ENCODE data around the gene TEN1.

Gene TEN1

GRCh38 chr17:75987041-75987440 is 8.0 kb downstream of the TEN1 start:
- peak in 1 of 2 experiments; percentile 42 for DNase-seq
- TF ChIP-seq GATA1 (IDR thresholded peaks at IDR 0.05; ENCODE audit: low read depth, low read length): no peak
- no peak for TF ChIP-seq POLR2A (IDR thresholded peaks at IDR 0.05; ENCODE audit: low read length)

- DNase-seq: no peak
- TF ChIP-seq POLR2A (IDR thresholded peaks at IDR 0.05; ENCODE audit: low read length) (no peak), GATA1 (IDR thresholded peaks at IDR 0.05; ENCODE audit: low read depth, low read length) (no peak)
Observed at GRCh38 chr17:75991396-75991795, 12.4 kb downstream of the TEN1 start.

DNA sequence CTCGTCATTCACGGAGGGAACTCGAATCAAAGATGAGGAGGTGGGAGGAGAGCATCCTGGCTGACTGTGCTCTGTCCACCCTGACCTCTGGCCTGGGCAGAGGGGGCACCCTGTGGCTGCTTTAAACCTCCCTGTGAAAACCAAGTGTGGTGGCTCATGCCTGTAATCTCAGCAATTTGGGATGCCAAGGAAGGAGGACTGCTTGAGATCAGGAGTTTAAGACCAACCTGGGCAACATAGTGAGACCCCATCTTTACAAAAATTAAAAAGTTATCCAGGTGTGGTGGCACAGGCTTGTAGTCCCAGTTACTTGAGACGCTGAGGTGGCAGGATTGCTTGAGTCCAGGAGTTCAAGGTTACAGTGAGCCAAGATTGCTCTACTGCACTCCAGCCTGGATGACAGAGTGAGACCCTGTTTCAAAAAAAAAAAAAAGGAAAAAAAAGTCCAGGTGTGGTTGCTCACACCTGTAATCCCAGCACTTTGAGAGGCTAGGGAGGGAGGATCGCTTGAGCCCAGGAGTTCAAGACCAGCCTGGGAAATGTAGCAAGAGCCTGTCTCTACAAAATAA is 15.8 kb downstream of the TEN1 start:
- TF ChIP-seq GATA1 (IDR thresholded peaks at IDR 0.05; ENCODE audit: low read depth, low read length) (no peak), POLR2A (IDR thresholded peaks at IDR 0.05; ENCODE audit: low read length) (no peak)
- DNase-seq: no peak

GRCh38 chr17:75995385-75995925 is 16.4 kb downstream of the TEN1 start:
- TF ChIP-seq POLR2A (IDR thresholded peaks at IDR 0.05; ENCODE audit: low read length): no peak
- TF ChIP-seq GATA1 (IDR thresholded peaks at IDR 0.05; ENCODE audit: low read depth, low read length): no peak
- DNase-seq: no peak

GRCh38 chr17:75996665-75997590 is 17.9 kb downstream of the TEN1 start:
- DNase-seq: no peak
- TF ChIP-seq POLR2A (IDR thresholded peaks at IDR 0.05; ENCODE audit: low read length) (no peak), GATA1 (IDR thresholded peaks at IDR 0.05; ENCODE audit: low read depth, low read length) (no peak)

DNA sequence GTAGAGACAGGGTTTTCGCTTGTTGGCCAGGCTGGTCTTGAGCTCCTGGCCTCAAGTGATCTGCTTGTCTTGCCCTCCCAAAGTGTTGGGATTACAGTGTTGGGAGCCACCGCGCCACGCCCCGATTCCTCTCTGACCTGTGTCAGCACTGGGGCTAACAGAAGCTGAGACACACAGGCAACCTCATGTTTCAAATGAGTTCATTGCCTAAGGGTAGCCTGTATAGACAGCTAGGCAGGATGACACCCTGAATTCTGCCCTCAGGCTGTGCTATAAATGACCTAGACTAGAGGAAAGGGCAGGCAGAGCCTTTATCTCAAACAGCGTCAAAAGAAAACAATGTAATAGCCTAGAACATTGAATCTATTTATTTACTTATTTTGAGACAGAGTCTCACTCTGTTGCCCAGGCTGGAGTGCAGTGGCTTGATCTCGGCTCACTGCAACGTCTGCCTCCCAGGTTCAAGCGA is 19.3 kb downstream of the TEN1 start:
- DNase-seq: no peak
- no peak for TF ChIP-seq POLR2A (IDR thresholded peaks at IDR 0.05; ENCODE audit: low read length)
- no peak for TF ChIP-seq GATA1 (IDR thresholded peaks at IDR 0.05; ENCODE audit: low read depth, low read length)

DNA sequence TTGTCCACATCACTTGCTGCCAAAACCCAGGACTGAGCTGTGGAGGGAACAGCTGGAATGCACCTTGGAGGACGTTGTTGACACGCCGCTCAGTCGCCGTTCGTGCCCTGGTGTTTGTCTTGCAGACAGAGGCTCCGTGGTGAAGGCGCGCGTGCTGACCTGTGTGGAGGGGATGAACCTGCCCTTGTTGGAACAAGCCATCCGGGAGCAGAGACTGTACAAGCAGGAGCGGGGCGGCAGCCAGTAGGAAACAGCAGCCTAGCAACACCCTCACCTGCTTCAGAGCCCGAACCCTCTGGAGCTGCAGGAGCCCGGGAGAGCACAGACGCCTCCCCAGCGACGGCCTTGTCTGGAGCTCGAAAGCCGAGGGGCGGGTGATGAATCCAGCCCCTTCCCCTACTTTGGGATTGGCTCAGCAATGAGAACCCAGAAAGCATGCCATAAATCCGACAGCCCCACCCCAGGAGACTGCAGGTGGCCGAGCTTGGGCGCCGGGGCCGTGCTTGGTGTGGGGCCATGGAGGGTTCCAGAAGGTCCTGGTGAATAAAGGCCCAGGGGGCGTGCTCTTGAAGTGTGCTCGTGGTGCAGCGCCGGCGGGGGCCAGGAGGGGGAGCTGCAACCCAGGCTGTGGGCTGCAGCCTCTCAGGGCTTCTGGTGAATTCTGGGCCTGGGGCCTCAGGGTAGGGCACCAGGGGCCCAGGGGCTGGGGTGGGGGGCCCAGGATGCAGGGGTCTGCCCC is 21.1 kb downstream of the TEN1 start:
- DNase-seq: peak; percentile 71 to 82
- TF ChIP-seq GATA1 (IDR thresholded peaks at IDR 0.05; ENCODE audit: low read depth, low read length) (no peak), POLR2A (IDR thresholded peaks at IDR 0.05; ENCODE audit: low read length) (no peak)

DNA sequence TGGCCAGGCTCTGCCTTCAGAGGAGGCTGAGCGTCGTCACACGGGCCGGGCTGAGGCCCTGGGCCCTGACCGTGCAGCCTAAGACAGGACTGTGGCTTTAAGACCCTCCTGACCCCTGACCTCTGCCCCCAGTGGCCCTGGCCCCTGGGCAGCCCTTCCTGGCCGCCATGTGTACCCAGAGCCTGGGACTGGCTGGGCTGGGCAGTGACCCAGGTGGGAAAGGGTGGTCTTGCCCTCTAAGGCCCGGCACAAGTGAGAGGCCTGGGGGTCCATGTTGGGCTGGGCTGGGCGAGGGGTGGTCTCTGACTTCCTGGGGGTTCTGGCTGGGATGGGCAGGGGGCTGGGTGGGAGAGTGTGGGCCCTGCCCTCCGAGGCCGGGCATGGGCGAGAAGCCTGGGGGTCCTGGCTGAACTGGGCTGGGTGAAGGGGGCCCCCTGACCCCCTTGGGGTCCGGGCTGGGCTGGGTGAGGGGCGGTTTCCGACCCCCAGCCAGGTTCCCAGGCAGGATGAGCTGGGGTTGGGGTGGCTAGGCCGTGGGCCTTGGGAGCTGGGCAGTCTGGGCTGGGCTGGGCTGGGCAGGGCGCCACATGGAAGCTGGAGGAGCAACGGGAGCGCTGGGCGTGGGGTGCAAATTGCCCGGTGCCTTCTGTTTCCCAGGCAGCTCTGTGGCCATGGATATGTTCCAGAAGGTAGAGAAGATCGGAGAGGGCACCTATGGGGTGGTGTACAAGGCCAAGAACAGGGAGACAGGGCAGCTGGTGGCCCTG is 21.9 kb downstream of the TEN1 start, which contains the start of gene CDK3:
Gene CDK3 (plus strand): TSS at position 101 of the 767 bp plus-strand sequence. CDS start 571 bp downstream, at position 672.
- no peak for DNase-seq
- TF ChIP-seq POLR2A (IDR thresholded peaks at IDR 0.05; ENCODE audit: low read length): no peak

- TF ChIP-seq POLR2A (IDR thresholded peaks at IDR 0.05; ENCODE audit: low read length) (no peak), GATA1 (IDR thresholded peaks at IDR 0.05; ENCODE audit: low read depth, low read length) (no peak)
- DNase-seq: no peak
Observed at GRCh38 chr17:76002100-76002499, 23.1 kb downstream of the TEN1 start.

- DNase-seq: no peak
Observed at GRCh38 chr17:76003915-76004314, 24.9 kb downstream of the TEN1 start.

DNA sequence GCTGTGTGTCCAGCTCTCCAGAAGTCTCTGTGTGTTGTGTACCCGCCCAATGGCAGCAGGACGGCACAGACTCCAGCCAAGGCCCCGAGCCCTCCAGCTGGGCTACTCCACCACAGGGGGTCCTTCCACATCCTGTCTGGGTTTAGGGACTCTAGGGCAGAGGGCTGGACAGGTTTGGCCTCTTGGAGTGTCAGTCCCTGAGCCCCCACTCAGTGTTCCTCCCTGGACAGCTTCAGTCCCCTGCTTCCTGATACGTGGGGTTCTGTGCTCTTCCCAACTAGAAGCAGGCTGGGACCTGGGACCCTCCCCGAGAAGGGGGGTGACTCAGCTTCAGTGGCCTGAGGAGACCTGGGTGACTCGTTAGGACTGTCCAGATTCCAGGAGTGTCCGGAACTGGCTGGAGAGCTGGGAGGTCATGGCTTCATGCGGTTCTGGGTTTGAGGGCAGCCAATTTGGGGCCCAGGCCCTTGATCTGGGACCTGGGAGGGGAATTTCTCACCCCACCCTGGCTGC is 25.8 kb downstream of the TEN1 start:
- no peak for TF ChIP-seq POLR2A (IDR thresholded peaks at IDR 0.05; ENCODE audit: low read length)
- no peak for TF ChIP-seq GATA1 (IDR thresholded peaks at IDR 0.05; ENCODE audit: low read depth, low read length)
- DNase-seq: no peak

More at GRCh38 chr17:76003915-76004314, 24.9 kb downstream of the TEN1 start:
- TF ChIP-seq POLR2A (IDR thresholded peaks at IDR 0.05; ENCODE audit: low read length): no peak
- TF ChIP-seq GATA1 (IDR thresholded peaks at IDR 0.05; ENCODE audit: low read depth, low read length): no peak

- DNase-seq: peak; percentile 70 to 89
- TF ChIP-seq GATA1 (IDR thresholded peaks at IDR 0.05; ENCODE audit: low read depth, low read length) (no peak), POLR2A (IDR thresholded peaks at IDR 0.05; ENCODE audit: low read length) (no peak)
Observed at GRCh38 chr17:76005263-76006149, 26.5 kb downstream of the TEN1 start.
